Natural killer cell (primary cell): ENCODE results near the gene MAP7D2. TPM values are rescaled to one million over a fixed set of nuclear protein-coding genes. Genes with fewer than 3 reads are reported as not detected.

Experiments
- ATAC-seq, 3 donors: fragments of 150-1000 bp in 2 of 3; fragments of 200-7000 bp in 1 of 3; cut with Tn5 transposase; 1 replicate in 1 of 3; 2 replicates in 2 of 3; pipeline ENCODE4 v1.10.0; 2021; ENCODE audit warnings: mild to moderate bottlenecking in 2 of 3, moderate library complexity in 2 of 3
- DNase-seq, 2 donors: peaks; one replicate each; pipeline versions ENCODE4 v3.0.0 to v3.0.0-alpha.2; 2013 to 2021; ENCODE audit warnings: mixed read lengths in 1 of 2
- H3K27ac ChIP-seq: one replicate; pipeline ENCODE4 v1.5.1; 2013; ENCODE audit warnings: mild to moderate bottlenecking, low read length
- H3K27me3 ChIP-seq: one replicate; pipeline ENCODE4 v1.6.1; 2013; ENCODE audit warnings: low read length; ENCODE audit not compliant: control insufficient read depth, insufficient read depth
- H3K36me3 ChIP-seq: one replicate; pipeline ENCODE4 v1.6.1; 2013; ENCODE audit warnings: low read length; ENCODE audit not compliant: control insufficient read depth, insufficient read depth
- H3K4me1 ChIP-seq: one replicate; pipeline ENCODE4 v1.6.1; 2013; ENCODE audit warnings: low read length; ENCODE audit not compliant: control insufficient read depth, insufficient read depth
- H3K4me3 ChIP-seq: one replicate; pipeline ENCODE4 v1.5.1; 2013; ENCODE audit warnings: low read length
- H3K9me3 ChIP-seq: one replicate; pipeline ENCODE4 v1.6.1; 2013; ENCODE audit warnings: low read length; ENCODE audit not compliant: control insufficient read depth, insufficient read depth
- H3K27ac Mint-ChIP-seq, 2 donors: one replicate each; pipeline ENCODE4 v1.8.0; 2022; ENCODE audit warnings: mild to moderate bottlenecking in 2 of 2, mixed read lengths in 2 of 2, moderate library complexity in 1 of 2
- H3K27me3 Mint-ChIP-seq, 2 donors: one replicate each; pipeline ENCODE4 v1.8.0; 2022; ENCODE audit warnings: low read depth in 2 of 2, mixed read lengths in 2 of 2
- H3K36me3 Mint-ChIP-seq: one replicate; pipeline ENCODE4 v1.8.0; 2022; ENCODE audit warnings: mixed read lengths
- H3K4me1 Mint-ChIP-seq, 2 donors: one replicate each; pipeline ENCODE4 v1.8.0; 2022; ENCODE audit warnings: mixed read lengths in 2 of 2
- H3K4me3 Mint-ChIP-seq: one replicate; pipeline ENCODE4 v1.8.0; 2022; ENCODE audit warnings: mild to moderate bottlenecking, moderate library complexity, mixed read lengths
- H3K9me3 Mint-ChIP-seq, 2 donors: one replicate each; pipeline ENCODE4 v1.8.0; 2022; ENCODE audit warnings: mixed read lengths in 2 of 2
- WGBS: methylation state at CpG from one replicate; pipeline ENCODE4 v1.1.7; 2013; ENCODE audit warnings: missing lambda C conversion rate; ENCODE audit not compliant: insufficient coverage; 5-methylcytosine and 5-hydroxymethylcytosine counted together
- intact Hi-C: fragments of 100-400 bp; cut with micrococcal nuclease; formaldehyde crosslinking; loops from one replicate; pipeline ENCODE4 v1.14.2; 2022
- total RNA-seq, 4 donors: library from RNA; stranded (reverse); fragments of 120-200 nt in 1 of 4; gene quantifications; one replicate each; pipeline versions ENCODE4 v1.2.3 to v1.2.4, GENCODE V29; 2013 to 2022
- TF ChIP-seq, protein P1 (sequence below): fragments of 200-600 bp; IDR thresholded peaks from one replicate; pipeline ENCODE4 v1.8.0; 2022; ENCODE audit warnings: antibody characterized with exemption

The MAP7D2 gene
- total RNA-seq, 3 donors from 2014 or later (not counting 1 experiment from before 2014, with no cell fraction given), result 0.09 to 1.5 TPM; not detected in 1

DNA sequence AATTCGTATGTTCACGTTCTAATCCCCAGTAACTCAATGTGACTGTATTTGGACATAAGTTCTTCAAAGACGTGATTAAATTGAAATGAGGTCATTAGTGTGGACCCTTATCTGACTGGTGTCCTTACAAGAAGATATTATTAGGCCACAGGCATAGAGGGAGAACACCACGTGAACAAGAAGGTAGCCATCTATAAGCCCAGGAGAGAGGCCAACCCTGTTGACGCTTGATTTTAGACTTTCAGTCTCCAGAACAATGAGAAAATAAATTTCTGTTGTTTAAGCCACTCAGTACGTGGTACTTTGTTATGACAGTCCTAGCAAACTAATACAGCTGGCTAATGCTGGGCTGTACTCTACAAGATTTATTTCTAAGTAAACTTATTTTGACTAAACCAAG lies 26.4 kb upstream of the MAP7D2 start:
- Mint-ChIP-seq H3K36me3 (no peaks in the 10 kb centered on the region), H3K4me1 (peaks cover 22 to 23% of the 10 kb centered on the region in 2 donors), H3K9me3 (no peaks in the 10 kb centered on the region), H3K4me3 (peak overlapping the region; percentile 65), H3K27ac (peak overlapping the region; percentile 54 to 94), H3K27me3 (peaks cover 0 to 6% of the 10 kb centered on the region in 2 donors)
- peaks cover 9% of the 10 kb centered on the region for H3K4me1 ChIP-seq
- DNase-seq, result no peak
- 100% methylated on average over 6 of the region's 6 CpGs for WGBS
- ATAC-seq, result no peak
- TF ChIP-seq, protein P1, sequence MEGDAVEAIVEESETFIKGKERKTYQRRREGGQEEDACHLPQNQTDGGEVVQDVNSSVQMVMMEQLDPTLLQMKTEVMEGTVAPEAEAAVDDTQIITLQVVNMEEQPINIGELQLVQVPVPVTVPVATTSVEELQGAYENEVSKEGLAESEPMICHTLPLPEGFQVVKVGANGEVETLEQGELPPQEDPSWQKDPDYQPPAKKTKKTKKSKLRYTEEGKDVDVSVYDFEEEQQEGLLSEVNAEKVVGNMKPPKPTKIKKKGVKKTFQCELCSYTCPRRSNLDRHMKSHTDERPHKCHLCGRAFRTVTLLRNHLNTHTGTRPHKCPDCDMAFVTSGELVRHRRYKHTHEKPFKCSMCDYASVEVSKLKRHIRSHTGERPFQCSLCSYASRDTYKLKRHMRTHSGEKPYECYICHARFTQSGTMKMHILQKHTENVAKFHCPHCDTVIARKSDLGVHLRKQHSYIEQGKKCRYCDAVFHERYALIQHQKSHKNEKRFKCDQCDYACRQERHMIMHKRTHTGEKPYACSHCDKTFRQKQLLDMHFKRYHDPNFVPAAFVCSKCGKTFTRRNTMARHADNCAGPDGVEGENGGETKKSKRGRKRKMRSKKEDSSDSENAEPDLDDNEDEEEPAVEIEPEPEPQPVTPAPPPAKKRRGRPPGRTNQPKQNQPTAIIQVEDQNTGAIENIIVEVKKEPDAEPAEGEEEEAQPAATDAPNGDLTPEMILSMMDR, result no peak
- H3K9me3 ChIP-seq, result no peaks in the 10 kb centered on the region
- no peak overlapping the region for H3K27ac ChIP-seq
- no peaks in the 10 kb centered on the region for H3K27me3 ChIP-seq
- intact Hi-C loops, result loop anchor here (2.0 kb wide), 1 partner anchor 120 kb away; no protein-coding TSS in a partner anchor
- no peak overlapping the region for H3K4me3 ChIP-seq
- no peaks in the 10 kb centered on the region for H3K36me3 ChIP-seq

DNA sequence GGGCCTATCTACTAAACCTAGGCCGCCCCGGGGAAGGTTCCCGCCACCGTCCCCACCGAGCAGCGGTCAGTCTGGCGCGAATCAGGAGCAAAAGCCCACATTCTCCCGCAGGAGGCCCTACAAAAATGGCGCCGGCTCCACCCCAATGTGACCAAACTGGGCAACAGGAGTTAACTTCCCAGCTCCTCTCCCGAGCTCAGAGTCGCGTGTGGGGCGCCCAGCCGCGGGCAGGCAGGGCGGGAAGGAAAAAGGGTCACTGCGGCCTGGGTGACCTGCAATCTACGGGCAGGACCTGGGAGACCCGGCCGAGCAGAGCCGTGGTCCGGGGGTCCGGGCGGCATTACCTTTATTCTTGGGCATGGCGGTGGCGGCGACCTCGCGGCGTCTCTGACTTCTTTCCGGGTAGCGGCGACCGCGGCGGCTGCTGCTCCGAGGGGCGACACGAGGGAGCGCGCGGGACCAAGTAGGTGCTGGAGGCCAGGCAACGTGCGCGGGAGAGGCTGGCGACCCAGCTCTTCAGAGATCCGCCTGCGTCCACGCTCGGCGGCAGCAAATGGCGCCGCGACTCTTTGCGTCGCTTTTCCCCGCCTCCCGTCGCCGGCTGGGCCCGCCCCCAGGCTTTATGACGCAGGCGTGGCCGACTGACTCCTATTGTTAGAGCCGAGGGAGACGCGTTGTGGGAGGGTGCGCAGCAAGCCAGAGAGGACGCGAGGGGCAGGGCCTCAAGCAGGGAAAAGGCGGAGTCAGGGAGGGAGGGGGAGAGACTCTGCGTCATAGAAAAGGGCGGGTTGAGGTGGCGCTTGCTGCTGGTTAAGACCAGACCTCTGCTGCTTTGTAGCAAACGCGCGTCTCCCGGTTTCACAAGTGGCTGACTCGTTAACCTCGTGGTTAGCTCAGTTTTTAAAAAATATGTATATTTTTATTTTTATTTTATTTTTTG lies 24.8 kb upstream of the MAP7D2 start, which contains the start of gene EIF1AX:
TSS of gene EIF1AX (minus strand) at position 558 of the 940 bp plus-strand sequence. CDS start at position 360, 198 bp downstream.
- Mint-ChIP-seq H3K27me3 (no peaks in the 10 kb centered on the region), H3K27ac (peak within 1 kb of the TSS; percentile 91 to 94), H3K9me3 (no peaks in the 10 kb centered on the region), H3K4me1 (peaks cover 19 to 25% of the 10 kb centered on the region in 2 donors), H3K36me3 (no peaks in the 10 kb centered on the region), H3K4me3 (peak within 1 kb of the TSS; percentile 92)
- intact Hi-C loops, result loop anchor here (2.0 kb wide), 1 partner anchor 121 kb away; no protein-coding TSS in a partner anchor
- peaks cover 8% of the 10 kb centered on the region for H3K36me3 ChIP-seq
- H3K4me1 ChIP-seq, result peaks cover 9% of the 10 kb centered on the region
- H3K27ac ChIP-seq, result peak within 1 kb of the TSS; percentile 79
- ATAC-seq (peak; percentile 96 to 100 (median 97)), DNase-seq (peak; percentile 89 to 96)
- H3K4me3 ChIP-seq, result peak within 1 kb of the TSS; percentile 90
- H3K9me3 ChIP-seq, result no peaks in the 10 kb centered on the region
- WGBS, result under 1% methylated on average over 56 of the region's 82 CpGs
- no peaks in the 10 kb centered on the region for H3K27me3 ChIP-seq
- TF ChIP-seq, protein P1, result no peak

DNA sequence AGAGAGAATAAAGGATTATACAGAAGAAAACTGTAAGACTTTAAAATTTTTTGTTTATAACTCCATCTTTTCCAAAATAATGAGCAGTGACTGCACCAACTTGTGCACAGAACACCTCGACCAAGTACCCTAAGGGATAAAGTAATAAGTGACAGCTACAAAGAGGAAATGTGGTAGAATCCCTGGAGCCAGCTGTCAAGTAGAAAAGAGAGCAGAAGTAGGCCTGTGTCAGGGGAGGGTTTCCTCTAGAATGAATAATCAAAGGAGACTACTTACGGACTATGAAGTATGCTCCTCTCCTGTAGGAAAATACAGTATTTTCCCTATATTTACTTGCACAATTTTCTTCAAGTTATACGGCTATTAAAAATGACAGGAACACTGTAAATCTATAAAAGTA lies 23.7 kb upstream of the MAP7D2 start:
- DNase-seq (no peak), ATAC-seq (no peak)
- Histone ChIP-seq H3K9me3 (no peaks in the 10 kb centered on the region), H3K27ac (no peak overlapping the region), H3K4me1 (peaks cover 9% of the 10 kb centered on the region), H3K27me3 (no peaks in the 10 kb centered on the region), H3K36me3 (peaks cover 17% of the 10 kb centered on the region), H3K4me3 (peak overlapping the region; percentile 90)
- no peaks in the 10 kb centered on the region for H3K9me3 Mint-ChIP-seq
- no peaks in the 10 kb centered on the region for H3K36me3 Mint-ChIP-seq
- peaks cover 28 to 33% of the 10 kb centered on the region in 2 donors for H3K4me1 Mint-ChIP-seq
- peak overlapping the region; percentile 92 for H3K4me3 Mint-ChIP-seq
- peak overlapping the region; percentile 52 to 94 for H3K27ac Mint-ChIP-seq
- H3K27me3 Mint-ChIP-seq, result no peaks in the 10 kb centered on the region
- TF ChIP-seq, protein P1, result no peak
- no CpG with 5 or more reads among the region's 3 CpGs for WGBS
- intact Hi-C loops, result no loop called here
